Measurements from ENCODE around the gene ADCY5. TPM values are rescaled to one million over a fixed set of nuclear protein-coding genes. Genes with fewer than 3 reads are reported as not detected.

The ADCY5 gene
- polyA plus RNA-seq, 2 donors = 4.4 to 5.0 TPM

DNA sequence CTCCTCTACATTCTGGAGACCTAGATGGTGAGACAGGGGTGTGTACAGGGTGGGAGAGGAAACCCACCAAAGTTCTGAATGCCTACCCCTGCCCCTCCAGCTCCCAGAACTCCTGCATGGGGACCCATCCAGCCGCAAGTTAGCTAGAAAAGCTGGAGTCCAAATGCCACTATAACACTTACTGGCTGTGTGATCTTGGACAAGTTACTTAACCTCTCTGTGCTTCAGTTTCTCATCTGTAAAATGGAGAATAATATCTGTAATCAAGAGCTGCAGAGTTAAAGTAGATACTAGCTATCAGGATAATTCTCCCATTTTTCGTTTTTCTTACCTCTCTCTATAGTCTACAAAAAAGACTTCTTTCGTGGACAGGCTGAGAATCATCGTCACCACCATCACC is 63.4 kb downstream of the ADCY5 start:
- Histone ChIP-seq H3K27ac (ENCODE audit: low read depth in 2 of 2, low read length in 1 of 2) (peak overlapping the region; percentile 56 to 83), H3K4me1 (ENCODE audit: control insufficient read depth in 2 of 2, insufficient read depth in 2 of 2, low read length in 1 of 2) (peaks cover 8% of the 10 kb centered on the region in 2 donors), H3K36me3 (ENCODE audit: control insufficient read depth in 2 of 2, insufficient read depth in 2 of 2, low read length in 1 of 2) (no peaks in the 10 kb centered on the region), H3K27me3 (ENCODE audit: control insufficient read depth in 1 of 2, insufficient read depth in 2 of 2, low read length in 2 of 2) (no peaks in the 10 kb centered on the region), H3K4me3 (ENCODE audit: low read depth in 1 of 2, low read length in 2 of 2) (no peak overlapping the region), H3K9me3 (ENCODE audit: control insufficient read depth in 2 of 2, insufficient read depth in 1 of 2, low read depth in 1 of 2, low read length in 1 of 2) (no peaks in the 10 kb centered on the region)
- 81 to 88% methylated on average over 4 of the region's 4 CpGs for WGBS, 2 donors

GRCh38 chr3:123385001-123385401 is 63.9 kb downstream of the ADCY5 start:
- Histone ChIP-seq H3K4me3 (ENCODE audit: low read depth in 1 of 2, low read length in 2 of 2) (no peak overlapping the region), H3K27ac (ENCODE audit: low read depth in 2 of 2, low read length in 1 of 2) (peak overlapping the region; percentile 65 to 74), H3K4me1 (ENCODE audit: control insufficient read depth in 2 of 2, insufficient read depth in 2 of 2, low read length in 1 of 2) (peaks cover 6 to 8% of the 10 kb centered on the region in 2 donors), H3K36me3 (ENCODE audit: control insufficient read depth in 2 of 2, insufficient read depth in 2 of 2, low read length in 1 of 2) (no peaks in the 10 kb centered on the region), H3K27me3 (ENCODE audit: control insufficient read depth in 1 of 2, insufficient read depth in 2 of 2, low read length in 2 of 2) (no peaks in the 10 kb centered on the region), H3K9me3 (ENCODE audit: control insufficient read depth in 2 of 2, insufficient read depth in 1 of 2, low read depth in 1 of 2, low read length in 1 of 2) (no peaks in the 10 kb centered on the region)
- WGBS, 2 donors = 43 to 49% methylated on average over 9 of the region's 9 CpGs

DNA sequence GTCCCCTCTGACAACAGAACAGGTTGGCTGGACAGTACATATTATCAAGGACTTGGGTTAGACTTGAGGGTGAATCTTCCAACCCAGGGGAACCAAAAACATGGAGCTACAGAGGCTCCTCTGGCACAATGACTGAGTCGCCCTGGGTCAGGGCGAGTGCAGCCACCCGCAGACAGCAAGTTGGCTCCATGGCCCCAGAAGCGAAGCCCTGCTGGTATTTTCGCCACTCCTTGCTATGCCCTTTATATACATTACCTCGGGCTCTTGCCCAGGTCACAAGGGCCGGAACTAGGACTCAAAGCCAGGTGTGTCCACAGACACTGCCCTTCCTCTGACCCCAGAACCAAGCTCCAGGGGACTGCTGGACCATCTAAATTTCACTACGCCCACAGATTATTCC is 64.6 kb downstream of the ADCY5 start:
- Histone ChIP-seq H3K4me1 (ENCODE audit: control insufficient read depth in 2 of 2, insufficient read depth in 2 of 2, low read length in 1 of 2) (peaks cover 6 to 8% of the 10 kb centered on the region in 2 donors), H3K4me3 (ENCODE audit: low read depth in 1 of 2, low read length in 2 of 2) (no peak overlapping the region), H3K36me3 (ENCODE audit: control insufficient read depth in 2 of 2, insufficient read depth in 2 of 2, low read length in 1 of 2) (no peaks in the 10 kb centered on the region), H3K9me3 (ENCODE audit: control insufficient read depth in 2 of 2, insufficient read depth in 1 of 2, low read depth in 1 of 2, low read length in 1 of 2) (no peaks in the 10 kb centered on the region), H3K27me3 (ENCODE audit: control insufficient read depth in 1 of 2, insufficient read depth in 2 of 2, low read length in 2 of 2) (no peaks in the 10 kb centered on the region), H3K27ac (ENCODE audit: low read depth in 2 of 2, low read length in 1 of 2) (peak overlapping the region; percentile 65 to 74)
- 84 to 86% methylated on average over 8 of the region's 8 CpGs for WGBS, 2 donors

DNA sequence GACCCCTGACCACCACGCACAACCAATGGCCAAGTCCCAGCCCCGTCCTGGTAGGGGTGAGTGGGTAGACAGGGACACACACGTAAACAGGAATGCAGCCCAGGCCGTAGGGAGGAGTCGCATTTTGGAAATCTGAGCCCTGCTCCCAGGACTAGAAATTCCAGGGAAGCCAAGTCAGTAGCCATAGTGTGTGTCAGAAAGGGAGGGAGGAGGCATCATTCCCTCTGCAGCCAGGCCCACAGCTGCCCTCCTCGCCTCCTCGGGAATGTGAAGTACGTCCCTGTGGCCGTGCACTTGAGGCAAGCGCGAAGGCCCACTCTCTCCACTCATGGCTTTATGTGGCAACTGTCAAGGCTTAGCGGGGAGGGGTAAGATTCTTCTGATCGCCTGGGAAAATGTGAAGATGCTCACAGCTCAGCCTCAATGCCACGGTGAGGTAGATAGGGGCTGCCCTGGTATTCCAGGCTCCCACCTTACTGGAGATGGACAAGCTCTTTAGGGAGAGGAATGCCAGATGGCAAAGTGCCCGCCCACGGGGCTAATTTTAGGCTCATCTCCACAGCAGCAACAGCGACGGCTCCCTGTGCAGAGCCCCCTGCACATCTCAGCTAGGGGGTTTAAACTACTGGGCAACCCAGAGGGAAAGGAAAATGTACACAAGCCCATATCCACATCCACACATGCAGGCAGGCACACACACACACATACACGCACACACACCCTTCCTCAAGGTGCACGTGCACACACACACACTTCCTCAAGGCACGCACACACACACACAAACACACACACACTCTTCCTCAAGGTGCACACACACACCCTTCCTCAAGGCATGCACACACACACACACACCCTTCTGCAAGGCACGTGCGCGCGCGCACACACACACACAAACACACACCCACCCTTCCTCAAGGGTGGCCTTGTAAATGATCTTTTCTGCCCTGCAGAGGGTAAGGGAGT is 65.5 kb downstream of the ADCY5 start:
- WGBS, 2 donors = 75 to 77% methylated on average over 26 of the region's 26 CpGs
- Histone ChIP-seq H3K4me1 (ENCODE audit: control insufficient read depth in 2 of 2, insufficient read depth in 2 of 2, low read length in 1 of 2) (peaks cover 3 to 6% of the 10 kb centered on the region in 2 donors), H3K9me3 (ENCODE audit: control insufficient read depth in 2 of 2, insufficient read depth in 1 of 2, low read depth in 1 of 2, low read length in 1 of 2) (no peaks in the 10 kb centered on the region), H3K36me3 (ENCODE audit: control insufficient read depth in 2 of 2, insufficient read depth in 2 of 2, low read length in 1 of 2) (no peaks in the 10 kb centered on the region), H3K4me3 (ENCODE audit: low read depth in 1 of 2, low read length in 2 of 2) (no peak overlapping the region), H3K27ac (ENCODE audit: low read depth in 2 of 2, low read length in 1 of 2) (peak overlapping the region; percentile 65 to 74), H3K27me3 (ENCODE audit: control insufficient read depth in 1 of 2, insufficient read depth in 2 of 2, low read length in 2 of 2) (no peaks in the 10 kb centered on the region)

- 79 to 82% methylated on average over 3 of the region's 3 CpGs for whole genome bisulfite sequencing, 2 donors
- H3K27ac ChIP-seq (ENCODE audit: low read depth in 2 of 2, low read length in 1 of 2) = peak overlapping the region; percentile 21 to 54
- H3K4me3 ChIP-seq (ENCODE audit: low read depth in 1 of 2, low read length in 2 of 2) = no peak overlapping the region
Observed at GRCh38 chr3:123380261-123380660, 68.6 kb downstream of the ADCY5 start.

DNA sequence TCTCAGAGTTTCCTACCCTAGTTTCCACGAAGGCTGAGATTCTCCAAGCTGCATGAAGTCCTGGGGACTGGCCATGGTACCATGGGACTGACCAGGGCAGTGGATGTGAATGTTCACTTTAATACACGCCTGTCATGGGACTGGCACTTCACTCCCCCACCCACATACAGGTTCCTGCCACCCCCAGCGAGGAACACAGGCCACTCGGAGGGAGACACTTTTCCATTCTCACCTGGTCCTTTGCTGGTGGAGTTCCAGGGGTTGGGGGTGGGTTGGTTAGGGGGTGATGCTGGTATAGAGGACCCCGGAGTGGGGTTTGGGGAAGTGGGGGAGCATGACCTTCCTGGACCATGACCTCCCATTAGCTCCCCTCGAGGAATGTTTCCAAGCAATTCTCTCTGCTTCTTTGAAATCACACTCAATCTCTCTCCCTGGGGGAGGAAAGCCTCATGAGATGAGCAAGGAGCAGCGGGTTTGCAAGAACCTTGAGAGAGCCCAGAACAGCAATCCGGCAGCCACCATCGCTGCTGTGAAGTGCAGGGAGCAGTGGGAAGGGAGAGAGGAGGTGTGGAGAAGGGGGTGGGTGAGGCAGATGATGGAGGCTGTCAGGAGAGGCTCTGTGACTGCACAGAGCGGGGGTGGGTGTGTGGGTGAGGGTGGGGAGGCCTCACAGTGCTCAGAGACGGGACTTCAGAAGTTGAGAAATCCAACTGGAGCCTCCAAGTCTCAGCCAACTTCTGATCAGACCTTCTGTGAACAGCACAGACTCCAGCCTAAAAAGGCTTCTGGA is 69.7 kb downstream of the ADCY5 start:
- 84 to 85% methylated on average over 11 of the region's 11 CpGs for WGBS, 2 donors
- H3K27me3 ChIP-seq (ENCODE audit: control insufficient read depth in 1 of 2, insufficient read depth in 2 of 2, low read length in 2 of 2) = no peaks in the 10 kb centered on the region
- H3K27ac ChIP-seq (ENCODE audit: low read depth in 2 of 2, low read length in 1 of 2) = no peak overlapping the region

More at GRCh38 chr3:123380261-123380660, 68.6 kb downstream of the ADCY5 start:
- Histone ChIP-seq H3K27me3 (ENCODE audit: control insufficient read depth in 1 of 2, insufficient read depth in 2 of 2, low read length in 2 of 2) (no peaks in the 10 kb centered on the region), H3K4me1 (ENCODE audit: control insufficient read depth in 2 of 2, insufficient read depth in 2 of 2, low read length in 1 of 2) (peaks cover 0 to 3% of the 10 kb centered on the region in 2 donors), H3K36me3 (ENCODE audit: control insufficient read depth in 2 of 2, insufficient read depth in 2 of 2, low read length in 1 of 2) (no peaks in the 10 kb centered on the region), H3K9me3 (ENCODE audit: control insufficient read depth in 2 of 2, insufficient read depth in 1 of 2, low read depth in 1 of 2, low read length in 1 of 2) (no peaks in the 10 kb centered on the region)

GRCh38 chr3:123378409-123378915 is 70.4 kb downstream of the ADCY5 start:
- no peaks in the 10 kb centered on the region for H3K27me3 ChIP-seq (ENCODE audit: control insufficient read depth in 1 of 2, insufficient read depth in 2 of 2, low read length in 2 of 2)
- H3K4me3 ChIP-seq (ENCODE audit: low read depth in 1 of 2, low read length in 2 of 2) = no peak overlapping the region
- 85% methylated on average over 8 of the region's 8 CpGs for WGBS, 2 donors
- H3K9me3 ChIP-seq (ENCODE audit: control insufficient read depth in 2 of 2, insufficient read depth in 1 of 2, low read depth in 1 of 2, low read length in 1 of 2) = no peaks in the 10 kb centered on the region
- H3K4me1 ChIP-seq (ENCODE audit: control insufficient read depth in 2 of 2, insufficient read depth in 2 of 2, low read length in 1 of 2) = no peaks in the 10 kb centered on the region
- H3K36me3 ChIP-seq (ENCODE audit: control insufficient read depth in 2 of 2, insufficient read depth in 2 of 2, low read length in 1 of 2) = no peaks in the 10 kb centered on the region
- H3K27ac ChIP-seq (ENCODE audit: low read depth in 2 of 2, low read length in 1 of 2) = peak overlapping the region in 1 of 2 donors; percentile 40

More for the DNA sequence above, 69.7 kb downstream of the ADCY5 start:
- Histone ChIP-seq H3K4me1 (ENCODE audit: control insufficient read depth in 2 of 2, insufficient read depth in 2 of 2, low read length in 1 of 2) (peaks cover 0 to 3% of the 10 kb centered on the region in 2 donors), H3K4me3 (ENCODE audit: low read depth in 1 of 2, low read length in 2 of 2) (no peak overlapping the region), H3K36me3 (ENCODE audit: control insufficient read depth in 2 of 2, insufficient read depth in 2 of 2, low read length in 1 of 2) (no peaks in the 10 kb centered on the region), H3K9me3 (ENCODE audit: control insufficient read depth in 2 of 2, insufficient read depth in 1 of 2, low read depth in 1 of 2, low read length in 1 of 2) (no peaks in the 10 kb centered on the region)

GRCh38 chr3:123377243-123377740 is 71.6 kb downstream of the ADCY5 start:
- no peaks in the 10 kb centered on the region for H3K36me3 ChIP-seq (ENCODE audit: control insufficient read depth in 2 of 2, insufficient read depth in 2 of 2, low read length in 1 of 2)
- no peak overlapping the region for H3K27ac ChIP-seq (ENCODE audit: low read depth in 2 of 2, low read length in 1 of 2)
- WGBS, 2 donors = 46 to 48% methylated on average over 2 of the region's 2 CpGs

More at GRCh38 chr3:123377243-123377740, 71.6 kb downstream of the ADCY5 start:
- H3K27me3 ChIP-seq (ENCODE audit: control insufficient read depth in 1 of 2, insufficient read depth in 2 of 2, low read length in 2 of 2) = no peaks in the 10 kb centered on the region
- H3K4me1 ChIP-seq (ENCODE audit: control insufficient read depth in 2 of 2, insufficient read depth in 2 of 2, low read length in 1 of 2) = peaks cover 0 to 4% of the 10 kb centered on the region in 2 donors
- no peak overlapping the region for H3K4me3 ChIP-seq (ENCODE audit: low read depth in 1 of 2, low read length in 2 of 2)
- no peaks in the 10 kb centered on the region for H3K9me3 ChIP-seq (ENCODE audit: control insufficient read depth in 2 of 2, insufficient read depth in 1 of 2, low read depth in 1 of 2, low read length in 1 of 2)

All from esophagus (tissue), 2 donors.